OCI-LY7 (cell line): ENCODE data around the gene TMEM222. TPM values are rescaled to one million over a fixed set of nuclear protein-coding genes. Genes with fewer than 3 reads are reported as not detected.
"Not testable (repeated sequence)": the region's sequence is repeated elsewhere in the genome, so short reads cannot be mapped to it uniquely, and the experiment has no call there.

Experiments used
- BruUV-seq: library from RNA; stranded (reverse); fragments of 400-500 nt; replicated peaks from 2 replicates; lab custom pipeline; 2021; lab: Mats Ljungman, UMichigan
- CTCF ChIA-PET: fragments of 300-600 bp; sonication (Branson Sonifier 250); formaldehyde crosslinking; loops from one replicate; lab custom pipeline; 2022; ENCODE audit warnings: antibody characterized with exemption; ENCODE audit not compliant: unreplicated experiment; lab: Charles Lee
- POLR2A ChIA-PET: fragments of 300-600 bp; sonication (Branson Sonifier 250); formaldehyde crosslinking; loops from one replicate; lab custom pipeline; 2022; ENCODE audit warnings: antibody characterized with exemption; lab: Charles Lee
- DNase-seq: peaks from one replicate; pipeline ENCODE4 v3.0.0-alpha.2; 2015; ENCODE audit warnings: low spot score
- H2AFZ ChIP-seq: fragments of 200-600 bp; sonication (generic), shearing (Covaris generic); 2 replicates; pipeline ENCODE4 v1.6.1; 2014; ENCODE audit warnings: mild to moderate bottlenecking, antibody characterized with exemption, low read length, moderate library complexity
- H3K27ac ChIP-seq: fragments of 200-600 bp; sonication (generic); 2 replicates; pipeline ENCODE4 v1.5.1; 2014; ENCODE audit warnings: mixed run types, low read depth, mild to moderate bottlenecking, moderate library complexity, low read length, inconsistent platforms; ENCODE audit not compliant: poor library complexity, severe bottlenecking
- H3K36me3 ChIP-seq: fragments of 200-600 bp; sonication (generic); 2 replicates; pipeline ENCODE4 v1.6.1; 2014; ENCODE audit warnings: mild to moderate bottlenecking, antibody characterized with exemption, low read length, moderate library complexity, mixed read lengths; ENCODE audit not compliant: insufficient read depth
- H3K4me1 ChIP-seq: fragments of 200-600 bp; sonication (generic); 2 replicates; pipeline ENCODE4 v1.5.1; 2014; ENCODE audit warnings: mild to moderate bottlenecking, low read length; ENCODE audit not compliant: insufficient read depth, poor library complexity, severe bottlenecking
- H3K4me2 ChIP-seq: fragments of 200-600 bp; sonication (generic); 2 replicates; pipeline ENCODE4 v1.6.1; 2014; ENCODE audit warnings: mild to moderate bottlenecking, low read length
- H3K4me3 ChIP-seq: fragments of 200-600 bp; sonication (generic); 2 replicates; pipeline ENCODE4 v1.5.1; 2014; ENCODE audit warnings: mild to moderate bottlenecking, low read depth, low read length; ENCODE audit not compliant: poor library complexity, severe bottlenecking
- H3K79me2 ChIP-seq: fragments of 200-600 bp; sonication (generic); 2 replicates; pipeline ENCODE4 v1.6.1; 2016; ENCODE audit warnings: low read depth, mild to moderate bottlenecking, low read length, moderate library complexity, mixed read lengths; ENCODE audit not compliant: insufficient read depth
- H3K9me2 ChIP-seq: fragments of 200-600 bp; sonication (generic); 2 replicates; pipeline ENCODE4 v1.6.1; 2016; ENCODE audit warnings: mild to moderate bottlenecking, low read length, mixed read lengths; ENCODE audit not compliant: insufficient read depth
- H3K9me3 ChIP-seq: fragments of 200-600 bp; sonication (generic); 2 replicates; pipeline ENCODE4 v1.6.1; 2014; ENCODE audit warnings: mild to moderate bottlenecking, mixed run types, low read length, mixed read lengths
- H4K20me1 ChIP-seq: fragments of 200-600 bp; sonication (generic); 2 replicates; pipeline ENCODE4 v1.6.1; 2014; ENCODE audit warnings: mild to moderate bottlenecking, antibody characterized with exemption, low read length, moderate library complexity, mixed read lengths; ENCODE audit not compliant: insufficient read depth
- EZH2phosphoT487 ChIP-seq: fragments of 200-600 bp; sonication (generic); IDR thresholded peaks from 2 replicates; pipeline ENCODE4 v1.6.1; 2018; ENCODE audit warnings: low read depth, borderline replicate concordance, mild to moderate bottlenecking, mixed run types, antibody characterized with exemption, low read length, moderate library complexity, mixed read lengths
- intact Hi-C: fragments of 100-400 bp; cut with micrococcal nuclease; formaldehyde crosslinking; loops from one replicate; pipeline ENCODE4 v1.10.0; 2022; ENCODE audit not compliant: unreplicated experiment
- total RNA-seq, 2 experiments: library from RNA; depleted of rRNA in 1 of 2; stranded (reverse); fragments of >200 nt in 1 of 2; shearing (Covaris generic) in 1 of 2; gene quantifications; 2 replicates each; pipeline ENCODE4 v1.2.3, GENCODE V29; 2014 to 2022
- TF ChIP-seq, protein P1 (sequence below): fragments of 200-600 bp; sonication (generic); conservative IDR thresholded peaks from 2 replicates; pipeline ENCODE4 v1.5.1; 2014; ENCODE audit warnings: mild to moderate bottlenecking, antibody characterized with exemption, low read length, moderate library complexity, mixed read lengths

The TMEM222 gene
- total RNA-seq, 2 experiments from 2014 or later = 29.5 to 43.4 TPM

DNA sequence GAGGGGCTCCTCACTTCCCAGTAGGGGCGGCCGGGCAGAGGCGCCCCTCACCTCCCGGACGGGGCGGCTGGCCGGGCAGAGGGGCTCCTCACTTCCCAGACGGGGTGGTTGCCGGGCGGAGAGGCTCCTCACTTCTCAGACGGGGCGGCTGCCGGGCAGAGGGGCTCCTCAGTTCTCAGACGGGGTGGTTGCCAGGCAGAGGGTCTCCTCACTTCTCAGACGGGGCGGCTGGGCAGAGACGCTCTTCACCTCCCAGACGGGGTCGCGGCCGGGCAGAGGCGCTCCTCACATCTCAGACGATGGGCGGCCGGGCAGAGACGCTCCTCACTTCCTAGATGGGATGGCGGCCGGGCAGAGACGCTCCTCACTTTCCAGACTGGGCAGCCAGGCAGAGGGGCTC is 32.8 kb upstream of the TMEM222 start:
- BruUV-seq, CTCF ChIA-PET, DNase-seq: not testable (repeated sequence)

DNA sequence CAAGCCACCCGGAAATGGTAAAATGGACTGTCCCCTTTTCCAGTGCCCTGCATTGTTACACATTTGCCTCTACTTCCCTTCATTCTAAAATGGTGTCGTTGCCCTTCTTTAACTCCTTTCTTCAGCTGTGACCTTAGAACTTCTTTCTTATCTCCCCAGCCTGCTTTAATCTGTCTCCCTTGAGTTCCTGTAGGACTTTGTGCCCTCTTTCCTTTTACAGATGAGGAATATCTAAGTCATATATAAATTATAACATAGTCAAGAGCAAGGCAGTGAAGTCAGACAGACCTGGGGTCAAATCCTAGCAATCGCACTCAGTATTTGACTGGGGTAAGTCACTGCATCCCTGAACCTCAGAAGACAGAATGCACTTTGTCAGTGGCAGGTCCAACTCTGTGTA is 31.4 kb upstream of the TMEM222 start:
- BruUV-seq = no TSS peak
- Histone ChIP-seq H4K20me1 (no peaks in the 10 kb centered on the region), H3K79me2 (no peaks in the 10 kb centered on the region), H3K4me1 (no peaks in the 10 kb centered on the region), H3K9me2 (no peaks in the 10 kb centered on the region), H3K27ac (no peak overlapping the region), H3K36me3 (no peaks in the 10 kb centered on the region), H3K4me3 (no peak overlapping the region), H3K4me2 (no peak overlapping the region), H3K9me3 (no peaks in the 10 kb centered on the region), H2AFZ (no peak overlapping the region)
- intact Hi-C loops = no loop called here
- TF ChIP-seq, protein P1, sequence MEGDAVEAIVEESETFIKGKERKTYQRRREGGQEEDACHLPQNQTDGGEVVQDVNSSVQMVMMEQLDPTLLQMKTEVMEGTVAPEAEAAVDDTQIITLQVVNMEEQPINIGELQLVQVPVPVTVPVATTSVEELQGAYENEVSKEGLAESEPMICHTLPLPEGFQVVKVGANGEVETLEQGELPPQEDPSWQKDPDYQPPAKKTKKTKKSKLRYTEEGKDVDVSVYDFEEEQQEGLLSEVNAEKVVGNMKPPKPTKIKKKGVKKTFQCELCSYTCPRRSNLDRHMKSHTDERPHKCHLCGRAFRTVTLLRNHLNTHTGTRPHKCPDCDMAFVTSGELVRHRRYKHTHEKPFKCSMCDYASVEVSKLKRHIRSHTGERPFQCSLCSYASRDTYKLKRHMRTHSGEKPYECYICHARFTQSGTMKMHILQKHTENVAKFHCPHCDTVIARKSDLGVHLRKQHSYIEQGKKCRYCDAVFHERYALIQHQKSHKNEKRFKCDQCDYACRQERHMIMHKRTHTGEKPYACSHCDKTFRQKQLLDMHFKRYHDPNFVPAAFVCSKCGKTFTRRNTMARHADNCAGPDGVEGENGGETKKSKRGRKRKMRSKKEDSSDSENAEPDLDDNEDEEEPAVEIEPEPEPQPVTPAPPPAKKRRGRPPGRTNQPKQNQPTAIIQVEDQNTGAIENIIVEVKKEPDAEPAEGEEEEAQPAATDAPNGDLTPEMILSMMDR = no peak
- no peak for TF ChIP-seq EZH2phosphoT487
- no peak for DNase-seq
- ChIA-PET CTCF (interaction anchor here (0.5 kb wide), 1 partner anchor 372 kb away, joined by 3 read pairs; no protein-coding TSS in a partner anchor), POLR2A (no interaction called here)

More for the DNA sequence above, 32.8 kb upstream of the TMEM222 start:
- POLR2A ChIA-PET, H3K36me3 ChIP-seq, H3K27ac ChIP-seq, H3K4me1 ChIP-seq, H2AFZ ChIP-seq, H3K79me2 ChIP-seq, H3K4me2 ChIP-seq, H3K9me2 ChIP-seq, intact Hi-C loops, H3K9me3 ChIP-seq, H3K4me3 ChIP-seq, H4K20me1 ChIP-seq: not testable (repeated sequence)

DNA sequence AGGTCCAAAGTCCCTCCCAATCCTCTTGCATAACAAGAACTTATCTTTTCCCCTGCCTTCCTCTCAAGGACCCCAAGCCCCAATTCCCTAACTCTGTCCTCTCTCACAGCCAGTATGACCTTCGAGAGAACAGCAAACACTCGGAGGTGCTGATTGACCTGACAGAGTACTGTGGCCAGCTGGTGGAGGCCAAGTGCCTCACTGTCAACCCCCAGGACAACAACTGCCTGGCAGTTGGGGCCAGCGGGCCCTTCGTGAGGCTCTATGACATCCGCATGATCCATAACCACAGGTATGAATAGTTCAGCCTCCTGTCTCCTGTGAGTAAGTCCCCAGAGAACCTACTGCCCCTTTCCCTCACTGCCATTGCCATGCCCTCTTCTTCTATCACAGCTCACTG is 29.9 kb upstream of the TMEM222 start:
- H3K4me3 ChIP-seq = no peak overlapping the region
- intact Hi-C loops = no loop called here
- no peak for TF ChIP-seq EZH2phosphoT487
- TF ChIP-seq, protein P1 = no peak
- BruUV-seq = no TSS peak
- H3K36me3 ChIP-seq = no peaks in the 10 kb centered on the region
- H4K20me1 ChIP-seq = no peaks in the 10 kb centered on the region
- CTCF ChIA-PET = no interaction called here
- no peaks in the 10 kb centered on the region for H3K79me2 ChIP-seq
- no peaks in the 10 kb centered on the region for H3K4me1 ChIP-seq
- H3K27ac ChIP-seq = no peak overlapping the region
- H2AFZ ChIP-seq = no peak overlapping the region
- no peak for DNase-seq
- H3K9me2 ChIP-seq = no peaks in the 10 kb centered on the region
- no peak overlapping the region for H3K4me2 ChIP-seq
- POLR2A ChIA-PET = no interaction called here
- no peaks in the 10 kb centered on the region for H3K9me3 ChIP-seq
